HG02973 (cell line): ENCODE results near the gene IGFLR1.
A peak's percentile ranks its signal among the peaks of the same experiment; 100 is the strongest.

Experiments used
- ATAC-seq: cut with Tn5 transposase; IDR thresholded peaks from one replicate; pipeline ENCODE4 v1.9.1; 2021; ENCODE audit warnings: moderate library complexity; ENCODE audit not compliant: unreplicated experiment

IGFLR1 gene

DNA sequence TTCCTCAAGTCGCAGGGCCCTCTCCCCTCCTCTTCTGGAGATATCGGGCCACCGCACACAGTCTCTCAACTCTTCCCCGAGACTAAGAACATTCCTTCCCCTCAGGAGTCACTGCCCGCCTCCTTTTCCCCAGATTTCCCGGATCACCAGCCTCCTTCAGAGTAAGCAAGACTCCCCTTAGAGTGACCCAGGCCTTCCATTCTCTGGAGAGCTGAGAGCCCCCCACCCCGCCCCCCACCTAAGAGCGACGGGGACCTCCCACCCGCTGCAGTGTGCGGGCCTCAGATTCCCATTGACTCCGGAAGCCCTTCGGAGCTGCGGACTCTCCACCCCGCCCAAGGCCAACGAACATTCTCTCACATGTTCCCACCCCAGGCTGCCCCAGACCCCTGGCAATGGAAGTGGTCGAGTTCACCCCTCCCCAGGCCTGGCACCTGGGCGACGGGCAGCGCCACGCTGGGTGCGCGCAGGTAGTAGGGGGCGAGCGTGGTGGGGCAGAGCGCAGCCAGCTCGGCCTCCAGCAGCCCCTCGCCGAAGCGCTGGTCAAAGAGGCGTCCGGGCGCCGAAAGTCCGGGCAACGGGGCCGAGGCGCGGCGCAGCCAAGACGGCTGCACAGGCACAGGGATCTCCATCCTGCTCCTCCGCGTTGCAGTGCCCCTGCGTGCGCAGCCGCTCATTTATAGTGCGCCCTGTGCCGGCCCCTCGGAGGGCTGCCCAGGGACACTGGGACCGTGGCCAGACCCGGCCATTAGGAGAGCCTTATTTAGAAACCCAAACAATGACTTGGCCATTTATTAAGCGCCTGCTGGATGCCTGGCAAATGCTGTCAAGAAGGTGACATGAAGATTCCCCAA is 14.4 kb upstream of the IGFLR1 start, which contains the start of gene HSPB6:
HSPB6 (minus strand) TSS at position 653 of the 854 bp plus-strand sequence; CDS start at position 632, 21 bp downstream.
- ATAC-seq: no peak

GRCh38 chr19:35755550-35756376 is 13.5 kb upstream of the IGFLR1 start:
- ATAC-seq: no peak

DNA sequence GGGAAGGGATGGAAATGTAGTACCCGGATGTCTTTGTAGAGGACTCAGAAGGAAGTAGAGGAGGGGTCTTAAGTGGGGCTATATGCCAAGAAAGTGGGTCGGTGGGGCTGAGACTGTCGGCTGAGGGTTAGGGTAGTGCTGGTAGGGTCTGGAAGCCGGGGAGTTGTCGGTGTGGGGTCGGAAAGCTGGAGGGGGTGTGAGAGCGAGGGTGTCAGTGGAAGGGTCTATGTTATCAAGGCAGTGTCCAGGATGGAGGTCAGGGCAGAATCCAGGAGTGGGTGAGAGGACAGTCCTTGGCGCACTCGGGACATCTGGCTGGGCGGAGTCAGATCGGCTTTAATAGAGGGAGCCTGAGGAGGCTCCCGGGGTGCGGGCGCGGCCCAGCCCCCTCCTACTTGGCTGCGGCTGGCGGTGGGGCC is 12.9 kb upstream of the IGFLR1 start:
- ATAC-seq: no peak

DNA sequence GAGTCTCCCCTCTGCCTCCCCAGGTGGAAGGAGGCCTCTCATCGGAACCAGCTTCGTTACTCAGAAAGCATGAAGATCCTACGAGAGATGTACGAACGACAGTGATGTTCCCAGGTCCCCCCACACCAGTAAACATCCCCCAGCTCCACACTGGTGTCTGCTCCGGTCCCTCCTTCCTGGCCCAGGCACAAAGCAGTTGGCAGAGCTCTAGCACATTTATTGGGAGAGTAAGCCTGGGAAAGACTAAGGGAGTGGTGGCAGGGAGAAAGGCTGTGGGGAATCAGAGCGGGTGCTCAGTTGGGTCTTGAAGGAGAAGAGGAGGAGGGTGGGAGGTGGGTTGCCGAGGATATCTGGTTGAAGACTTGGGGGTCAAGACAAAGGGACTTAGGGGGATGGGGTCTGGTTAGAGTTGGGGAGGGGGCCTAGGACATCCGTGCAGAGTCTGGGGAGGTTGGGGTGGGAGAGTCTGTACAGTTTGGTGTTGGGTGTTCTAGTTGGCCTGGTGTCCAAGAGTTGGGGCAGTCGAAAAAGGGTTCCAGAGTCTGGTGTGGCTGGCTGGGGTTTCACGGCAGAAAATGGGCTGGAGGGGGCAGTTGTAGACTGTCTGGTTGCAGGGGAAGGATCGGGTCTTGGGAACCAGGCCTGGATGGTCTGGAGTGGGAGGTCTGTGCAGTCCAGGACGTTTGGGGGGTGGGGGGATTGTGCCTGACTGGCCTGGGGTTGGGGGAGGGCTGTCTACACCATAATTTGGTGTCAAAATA is 12.3 kb upstream of the IGFLR1 start:
- ATAC-seq: no peak

DNA sequence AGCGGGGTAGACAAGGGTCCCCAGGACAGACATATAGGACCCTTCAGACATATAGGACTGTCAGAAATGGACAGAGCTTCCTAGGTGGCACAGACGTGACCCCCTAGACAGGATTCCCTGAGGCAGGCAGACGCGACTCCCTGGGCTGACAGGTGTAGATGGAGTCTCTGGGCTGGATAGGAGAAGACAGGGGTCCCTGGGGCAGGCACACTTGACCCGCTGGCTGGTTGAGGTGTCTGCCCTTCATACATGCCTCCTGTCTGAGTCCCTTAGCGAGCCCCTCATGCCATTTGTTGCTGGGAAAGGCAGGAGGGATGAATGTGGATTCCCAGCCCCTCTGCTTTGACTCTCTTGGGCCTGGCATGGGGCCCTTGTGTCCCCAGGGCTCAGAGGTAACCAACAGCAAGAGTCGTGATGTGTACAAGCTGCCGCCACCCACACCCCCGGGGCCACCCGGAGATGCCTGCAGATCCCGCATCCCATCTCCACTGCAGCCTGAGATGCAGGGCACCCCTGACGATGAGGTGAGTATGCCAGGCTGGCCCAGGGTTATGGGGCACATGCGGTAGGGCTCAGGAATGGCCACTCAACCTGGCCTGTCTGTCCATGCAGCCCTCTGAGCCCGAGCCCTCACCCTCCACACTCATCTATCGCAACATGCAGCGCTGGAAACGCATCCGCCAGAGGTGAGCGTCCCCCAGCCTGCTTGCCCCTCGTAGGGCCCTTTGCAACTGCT is 11.6 kb upstream of the IGFLR1 start:
- ATAC-seq: no peak

GRCh38 chr19:35752746-35753350 is 10.6 kb upstream of the IGFLR1 start:
- ATAC-seq: no peak

GRCh38 chr19:35751839-35752745 is 9.8 kb upstream of the IGFLR1 start:
- ATAC-seq: no peak

- ATAC-seq: no peak
Measured at GRCh38 chr19:35750167-35750566, 7.9 kb upstream of the IGFLR1 start.

DNA sequence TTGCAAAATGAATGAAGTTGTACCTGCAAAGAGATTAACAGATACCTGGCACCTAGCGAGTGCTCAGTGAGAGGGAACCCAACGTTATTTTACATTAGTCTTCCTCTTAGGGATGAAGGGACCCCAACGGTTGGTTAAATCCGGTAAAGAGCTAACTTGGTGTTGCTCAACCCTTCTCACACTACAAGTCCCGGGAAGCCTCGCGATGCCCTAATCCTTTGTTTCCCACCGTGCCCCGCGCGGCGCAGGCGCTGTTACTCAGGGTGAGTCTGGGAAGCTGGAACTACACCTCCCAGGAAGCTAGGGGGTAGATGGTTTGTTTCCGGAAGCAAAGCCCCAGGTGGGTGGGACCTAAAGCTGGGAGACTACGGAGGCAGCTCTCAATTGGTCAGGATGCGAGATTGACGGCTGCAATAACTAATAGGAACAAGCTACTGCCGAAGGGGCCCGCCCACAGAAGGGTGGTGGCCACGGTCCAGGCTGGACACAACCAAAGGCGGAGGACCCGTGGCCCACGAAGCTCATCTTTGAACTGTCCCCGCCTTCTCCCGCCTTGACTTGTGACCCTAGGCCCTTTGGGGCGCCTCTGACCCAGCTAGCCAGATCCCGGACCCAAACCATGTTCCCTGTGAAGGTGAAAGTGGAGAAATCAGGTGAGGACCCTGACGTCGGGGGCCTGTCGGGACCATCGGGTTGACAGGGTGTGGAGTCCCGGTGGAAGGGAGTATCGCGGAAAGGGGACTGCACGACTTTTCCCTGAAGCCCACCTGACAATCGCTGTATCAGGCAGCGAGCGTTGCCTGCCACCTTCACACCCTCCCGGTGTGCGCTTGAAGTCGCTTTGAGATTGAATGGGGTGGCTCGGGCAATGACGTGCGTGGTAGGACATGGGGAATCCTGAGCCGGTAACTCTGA is 6.1 kb upstream of the IGFLR1 start, which contains the start of gene LIN37:
LIN37 (plus strand) TSS at position 471 of the 915 bp plus-strand sequence; CDS start at position 620, 149 bp downstream.
- ATAC-seq: peak; percentile 59

GRCh38 chr19:35746531-35746930 is 4.3 kb upstream of the IGFLR1 start:
- ATAC-seq: no peak

- no peak for ATAC-seq
Measured at GRCh38 chr19:35746087-35746462, 3.8 kb upstream of the IGFLR1 start.

- ATAC-seq: peak; percentile 31
Measured at GRCh38 chr19:35745328-35746086, 3.3 kb upstream of the IGFLR1 start, which contains the start of the genes PSENEN and U2AF1L4. Gene PSENEN (plus strand): TSS chr19:35745651. CDS start chr19:35745931, 280 bp downstream. Gene U2AF1L4 (minus strand): TSS chr19:35745418. CDS start chr19:35745391, 27 bp downstream.

DNA sequence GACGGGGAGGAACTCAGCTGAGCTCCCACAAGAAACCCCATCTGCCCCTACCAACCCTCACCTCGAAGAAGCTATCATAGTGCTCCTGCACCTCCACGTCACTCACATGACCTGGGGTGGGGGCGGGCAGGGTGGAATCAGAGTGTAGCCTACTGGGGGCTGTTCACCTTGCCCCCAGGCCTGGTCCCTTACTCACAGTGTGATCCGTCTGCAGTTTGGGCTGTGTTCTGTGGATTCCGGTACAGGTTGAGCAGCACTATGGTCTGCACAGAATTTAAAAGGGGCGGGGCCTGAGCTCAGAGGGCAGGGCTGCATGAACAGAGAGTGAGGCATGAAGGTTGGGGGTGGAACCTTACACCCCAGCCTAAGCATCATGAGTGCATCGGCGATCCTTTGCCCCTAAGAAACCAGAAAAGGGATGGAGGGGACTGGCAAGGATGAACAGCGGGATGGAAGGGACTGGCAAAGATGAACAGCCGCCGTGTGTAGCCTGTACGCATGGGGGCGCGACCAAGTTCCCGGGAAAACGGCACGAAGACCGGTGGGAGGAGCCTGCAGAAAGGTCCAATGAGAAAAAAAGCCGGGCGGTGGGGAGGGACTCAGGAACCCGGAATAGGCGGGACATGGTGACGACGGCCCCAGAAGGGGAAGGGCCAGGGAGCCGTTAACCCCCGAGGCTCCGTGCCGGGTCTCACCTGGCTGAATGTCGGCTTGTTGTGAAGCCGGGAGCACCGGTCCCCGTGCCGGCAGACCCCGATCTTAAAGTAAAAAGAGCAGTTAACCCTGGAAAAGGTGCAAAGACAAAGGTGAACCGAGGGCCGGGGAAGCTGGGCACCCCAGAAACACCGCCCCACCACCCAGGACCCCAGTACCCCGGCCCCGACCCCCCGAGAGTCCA is 2.4 kb upstream of the IGFLR1 start:
- peak; percentile 31 for ATAC-seq

DNA sequence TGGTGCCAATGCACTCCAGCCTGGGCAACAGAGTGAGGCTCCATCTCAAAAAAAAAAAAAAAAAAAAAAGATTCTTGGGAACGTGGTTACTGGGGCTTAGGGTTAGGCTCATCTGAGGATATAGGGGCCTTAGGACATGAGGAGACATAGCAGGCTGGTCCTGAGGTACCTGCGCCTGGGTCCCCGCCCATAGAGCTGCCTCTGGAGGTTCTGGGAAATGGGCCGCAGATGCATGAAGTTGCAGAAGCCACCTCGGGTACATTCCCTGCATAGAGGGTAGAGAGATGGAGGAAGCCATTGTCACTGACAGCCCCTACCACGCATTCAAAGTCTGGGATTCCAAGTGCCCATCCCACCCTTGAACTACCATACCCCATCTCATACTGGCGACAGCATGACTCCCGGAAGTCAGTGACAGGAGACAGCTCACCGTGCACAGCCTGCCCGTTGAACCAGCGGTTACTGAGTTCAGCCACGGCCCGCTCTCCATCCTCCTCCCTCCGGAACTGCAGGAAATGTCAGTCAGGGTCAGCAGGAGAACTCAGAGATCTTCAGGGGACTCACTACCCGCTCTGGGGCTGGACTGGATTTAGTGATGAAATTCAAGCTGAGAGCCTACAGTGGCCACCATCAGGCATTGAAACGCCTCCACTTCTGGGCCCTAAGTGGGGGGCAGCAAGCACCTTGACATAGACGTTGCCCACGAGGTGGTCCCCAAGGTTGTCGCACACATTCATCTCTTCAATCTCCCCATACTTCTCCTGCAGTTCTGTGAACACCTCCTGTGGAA is 1.6 kb upstream of the IGFLR1 start:
- ATAC-seq: no peak

DNA sequence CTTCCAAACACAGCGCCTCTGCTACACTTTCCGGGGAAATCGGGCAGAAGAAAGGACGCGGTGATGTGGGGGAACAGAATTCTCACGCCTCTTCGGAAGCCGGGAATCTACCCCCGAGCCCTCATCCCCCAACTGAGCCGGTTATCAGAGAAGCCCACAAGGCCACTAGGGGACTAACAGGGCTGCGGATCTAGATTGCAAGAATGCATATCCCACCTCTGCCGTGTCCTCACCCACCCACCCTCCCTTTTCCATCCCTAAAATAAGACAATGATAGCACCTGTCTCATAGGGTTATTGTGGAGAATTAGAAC is 1.1 kb downstream of the IGFLR1 start:
- no peak for ATAC-seq
